GM18873 (cell line): ENCODE results near the gene CUL4A.
"Not testable (repeated sequence)": the region's sequence is repeated elsewhere in the genome, so short reads cannot be mapped to it uniquely, and the experiment has no call there.

Experiments
- ATAC-seq: cut with Tn5 transposase; IDR thresholded peaks from one replicate; pipeline ENCODE4 v1.9.1; 2021; ENCODE audit warnings: mild to moderate bottlenecking, moderate library complexity, moderate number of reproducible peaks; ENCODE audit not compliant: unreplicated experiment, low FRiP score

The CUL4A gene

DNA sequence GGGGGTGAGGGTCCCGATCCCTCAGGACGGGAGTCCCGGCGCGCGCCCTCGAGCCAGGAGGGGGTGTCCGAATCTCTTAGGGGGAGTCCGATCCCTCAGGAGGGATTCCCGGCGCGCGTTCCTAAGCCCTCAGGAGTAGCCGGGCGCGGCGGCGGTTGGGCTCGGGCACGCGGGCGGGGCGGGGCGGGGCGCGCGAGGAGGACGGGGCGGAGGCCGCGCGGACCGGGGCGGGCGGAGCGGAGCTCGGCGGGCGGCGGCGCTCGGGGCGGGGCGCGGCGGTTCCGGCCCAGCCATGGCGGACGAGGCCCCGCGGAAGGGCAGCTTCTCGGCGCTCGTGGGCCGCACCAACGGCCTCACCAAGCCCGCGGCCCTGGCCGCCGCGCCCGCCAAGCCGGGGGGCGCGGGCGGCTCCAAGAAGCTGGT lies at the start of gene CUL4A:
CUL4A (plus strand) TSS at position 278 of the 423 bp plus-strand sequence; CDS start at position 293, 15 bp downstream.
- peak; percentile 15 for ATAC-seq

DNA sequence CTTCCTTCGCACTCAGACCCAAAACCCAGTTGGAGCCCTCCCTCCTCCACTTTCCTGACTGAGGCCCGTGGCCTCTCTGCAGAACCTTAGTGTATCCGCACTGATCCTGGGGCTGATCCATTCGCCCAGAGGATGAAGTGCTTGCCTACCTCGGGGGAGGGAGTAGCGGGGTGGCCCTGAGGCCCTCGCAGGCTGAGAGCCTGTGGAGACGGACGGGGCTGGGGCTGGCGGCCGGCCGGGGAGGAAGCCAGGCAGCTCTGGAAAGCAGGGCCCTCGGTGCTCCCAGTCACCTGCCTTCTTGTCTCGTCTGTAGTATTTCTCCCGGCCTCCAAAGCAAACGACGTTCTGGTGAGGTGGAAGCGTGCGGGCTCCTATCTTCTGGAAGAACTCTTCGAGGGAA lies 49.7 kb upstream of the CUL4A start:
- no peak for ATAC-seq

DNA sequence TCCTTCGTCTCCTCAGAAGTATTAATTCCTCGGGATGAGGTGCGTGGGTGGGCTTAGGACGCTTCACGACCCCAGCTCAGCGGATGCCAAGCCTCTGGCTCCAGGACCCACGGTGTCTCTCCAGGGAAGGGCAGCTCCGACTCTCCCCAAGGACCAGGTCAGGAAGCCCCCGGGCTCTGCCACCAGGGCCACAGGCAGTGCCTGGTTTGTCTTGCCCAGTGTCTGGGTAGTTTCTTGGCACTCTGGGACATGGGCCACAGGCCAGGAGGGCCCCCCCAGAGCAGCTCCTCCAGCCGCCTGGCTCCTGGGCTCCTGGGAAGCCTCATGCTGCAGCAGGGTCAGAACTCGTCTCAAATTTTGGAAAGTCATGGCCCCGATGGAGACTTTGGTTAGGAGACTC lies 48.4 kb upstream of the CUL4A start:
- ATAC-seq, result no peak

DNA sequence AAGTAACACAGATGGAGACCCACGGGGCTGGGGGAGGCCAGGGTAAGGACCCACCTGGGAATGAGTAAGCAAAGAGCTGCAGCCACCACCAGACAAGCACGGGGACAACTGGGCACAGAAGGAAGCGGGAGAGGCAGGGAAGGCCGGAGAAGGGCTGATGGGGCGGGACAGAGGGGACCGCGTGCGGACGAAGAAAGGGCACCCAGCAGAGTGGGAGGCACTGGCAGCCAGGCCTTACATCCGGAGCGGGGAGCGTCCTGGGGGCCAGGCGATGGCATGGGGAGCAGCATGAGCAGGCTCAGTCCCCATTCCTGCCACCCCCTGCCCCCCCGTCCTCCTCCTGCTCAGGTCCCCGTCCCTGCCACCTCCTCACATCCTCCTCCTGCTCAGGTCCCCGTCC lies 48.0 kb upstream of the CUL4A start:
- ATAC-seq, result no peak

DNA sequence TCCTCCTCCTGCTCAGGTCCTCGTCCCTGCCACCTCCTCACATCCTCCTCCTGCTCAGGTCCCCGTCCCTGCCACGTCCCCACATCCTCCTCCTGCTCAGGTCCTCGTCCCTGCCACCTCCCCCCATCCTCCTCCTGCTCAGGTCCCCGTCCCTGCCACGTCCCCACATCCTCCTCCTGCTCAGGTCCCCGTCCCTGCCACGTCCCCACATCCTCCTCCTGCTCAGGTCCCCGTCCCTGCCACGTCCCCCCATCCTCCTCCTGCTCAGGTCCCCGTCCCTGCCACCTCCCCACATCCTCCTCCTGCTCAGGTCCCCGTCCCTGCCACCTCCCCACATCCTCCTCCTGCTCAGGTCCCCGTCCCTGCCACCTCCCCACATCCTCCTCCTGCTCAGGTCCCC lies 47.4 kb upstream of the CUL4A start:
- not testable (repeated sequence) for ATAC-seq

DNA sequence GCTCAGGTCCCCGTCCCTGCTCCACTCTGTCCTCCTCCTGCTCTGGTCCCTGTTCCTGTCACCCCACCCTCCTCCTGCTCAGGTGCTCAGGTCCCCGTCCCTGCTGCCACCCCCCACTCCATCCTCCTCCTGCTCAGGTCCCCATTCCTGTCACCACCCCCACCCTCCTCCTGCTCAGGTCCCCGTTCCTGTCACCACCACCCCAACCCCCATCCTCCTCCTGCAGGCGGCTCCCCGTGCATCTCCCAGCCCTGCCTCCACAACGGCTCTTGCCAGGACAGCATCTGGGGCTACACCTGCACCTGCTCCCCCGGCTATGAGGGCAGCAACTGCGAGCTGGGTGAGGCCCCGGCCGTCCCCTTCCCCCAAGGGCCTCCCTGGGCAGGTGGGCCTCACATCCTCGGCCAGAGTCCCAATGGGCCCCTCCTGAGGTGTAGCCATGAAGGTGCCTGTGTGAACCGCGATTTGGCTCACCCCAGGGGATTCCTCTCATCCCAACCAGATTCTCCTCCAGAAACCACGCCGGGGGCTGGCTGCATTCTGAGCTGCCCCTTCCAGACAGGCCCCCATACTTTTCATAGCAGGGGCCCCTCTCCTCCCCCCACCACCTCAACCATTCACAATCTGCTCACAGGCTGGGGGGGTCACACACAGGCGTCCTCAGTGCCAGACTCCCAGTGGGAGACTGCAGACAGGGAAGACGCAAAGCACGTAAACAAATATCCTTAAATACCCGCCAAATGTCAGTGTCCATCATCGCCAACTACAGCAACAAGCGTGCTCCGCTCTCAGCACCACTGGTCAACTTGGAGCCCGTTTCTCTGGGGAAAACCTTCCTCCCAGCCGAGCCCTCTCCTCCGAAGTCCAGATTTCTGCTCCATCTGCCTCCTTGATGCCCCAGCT lies 46.4 kb upstream of the CUL4A start:
- ATAC-seq, result no peak

DNA sequence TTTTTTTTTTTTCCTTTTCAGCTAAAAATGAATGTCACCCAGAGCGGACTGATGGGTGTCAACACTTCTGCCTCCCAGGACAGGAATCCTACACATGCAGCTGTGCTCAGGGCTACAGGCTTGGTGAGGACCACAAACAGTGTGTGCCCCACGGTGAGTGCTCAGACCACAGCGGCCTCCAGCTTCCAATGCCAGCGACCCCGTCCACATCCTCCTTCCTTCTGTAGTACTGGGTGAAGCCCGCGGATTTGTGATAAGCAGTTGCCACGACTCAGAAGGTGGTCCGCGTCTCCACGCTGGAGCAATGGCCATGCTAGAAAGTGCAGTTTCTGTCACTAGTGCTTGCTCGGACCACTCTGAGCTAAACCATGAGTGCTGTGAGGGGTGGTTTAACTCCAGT lies 44.9 kb upstream of the CUL4A start:
- ATAC-seq, result no peak

DNA sequence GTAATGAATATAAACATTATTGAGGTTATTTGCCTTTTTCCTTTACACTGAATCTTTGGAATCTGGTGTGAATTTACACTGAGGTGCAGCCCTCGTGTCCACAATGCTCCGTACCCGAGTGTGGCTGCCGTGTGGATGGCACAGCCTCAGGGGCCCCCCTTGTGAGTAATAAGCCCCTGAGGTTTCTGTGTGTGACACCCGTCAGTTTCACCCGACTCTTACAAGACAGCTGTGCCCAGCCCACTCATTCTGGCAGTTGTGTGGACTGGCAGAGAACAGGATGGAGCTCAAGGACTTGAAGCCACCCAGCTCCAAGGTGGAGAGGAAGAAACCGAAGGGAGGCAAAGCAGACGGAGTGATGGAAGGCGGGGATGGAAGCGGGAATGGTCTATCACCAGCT lies 43.1 kb upstream of the CUL4A start:
- no peak for ATAC-seq

DNA sequence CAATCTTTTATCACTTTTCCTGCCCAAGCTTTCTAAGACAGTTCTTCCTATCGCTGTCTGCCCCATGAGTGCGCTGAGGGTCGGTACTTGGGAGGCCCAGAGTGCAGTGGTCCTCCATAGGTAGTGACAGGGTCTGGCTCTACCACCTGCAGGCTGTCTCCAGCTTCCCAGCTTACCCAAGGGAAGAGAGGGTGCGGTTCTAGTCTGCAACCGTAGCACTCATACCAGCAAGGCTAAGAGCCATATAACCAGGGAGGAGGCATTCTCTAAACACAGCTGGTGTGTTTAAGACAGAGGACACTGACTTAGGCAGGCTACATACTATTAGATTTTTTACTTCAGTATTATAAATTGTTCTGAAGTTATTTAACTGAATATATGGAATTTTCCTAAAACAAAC lies 42.7 kb upstream of the CUL4A start:
- no peak for ATAC-seq

DNA sequence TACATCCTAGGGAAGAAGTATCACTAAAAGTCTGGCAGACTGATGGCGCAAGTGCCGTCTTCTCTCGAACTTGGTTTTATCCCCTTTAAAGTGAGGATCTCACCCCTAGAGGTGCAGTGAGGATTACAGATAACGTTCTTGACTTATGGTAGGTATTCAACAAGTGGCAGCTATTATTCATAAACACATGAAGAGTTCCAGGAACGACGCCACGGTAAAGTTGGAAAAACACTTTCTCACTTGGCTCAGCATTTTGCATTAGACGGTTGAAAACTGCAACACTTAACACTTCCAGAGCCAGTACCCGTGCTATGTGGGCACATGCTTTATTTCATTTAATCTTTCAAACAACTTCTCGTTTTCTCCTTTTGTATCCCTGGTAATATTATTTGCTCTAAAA lies 42.3 kb upstream of the CUL4A start:
- ATAC-seq, result no peak

DNA sequence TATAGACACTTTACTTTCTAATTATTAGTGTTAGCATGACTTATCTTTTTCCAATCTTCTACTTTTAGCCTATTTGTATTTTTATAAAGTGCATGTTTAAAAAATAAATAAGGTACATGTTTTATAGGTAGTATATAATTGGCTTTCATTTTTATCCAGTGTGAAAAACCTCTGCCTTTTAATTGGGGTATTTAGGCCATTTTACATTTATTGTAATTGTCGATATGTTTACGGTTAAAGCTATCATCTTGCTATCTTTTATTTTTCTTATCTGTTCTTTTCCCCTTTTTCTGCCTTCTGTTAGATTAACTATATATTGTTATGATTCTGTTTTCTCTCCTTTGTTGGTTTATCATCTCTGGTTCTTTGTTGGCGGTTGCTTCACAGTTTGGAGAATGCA lies 41.8 kb upstream of the CUL4A start:
- ATAC-seq, result no peak

DNA sequence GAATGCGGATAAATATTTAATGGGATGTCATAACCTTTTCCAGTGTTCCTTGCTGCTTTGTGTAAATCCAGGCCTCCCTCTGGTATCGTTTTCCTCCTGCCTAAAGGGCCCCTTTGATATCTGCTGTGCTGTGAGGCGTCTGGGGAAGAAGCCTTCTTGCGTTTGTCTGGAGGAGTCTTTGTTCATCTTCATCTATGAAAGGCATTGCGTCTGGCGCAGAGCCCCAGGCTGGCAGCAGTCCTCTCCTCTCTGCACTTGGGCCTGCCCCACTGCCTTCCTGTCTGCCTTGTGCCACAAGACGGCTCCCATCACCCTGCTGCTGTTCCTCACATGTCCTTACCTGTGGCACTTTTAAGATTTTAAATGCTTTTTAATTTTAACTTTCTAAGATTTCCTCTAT lies 41.2 kb upstream of the CUL4A start:
- no peak for ATAC-seq

DNA sequence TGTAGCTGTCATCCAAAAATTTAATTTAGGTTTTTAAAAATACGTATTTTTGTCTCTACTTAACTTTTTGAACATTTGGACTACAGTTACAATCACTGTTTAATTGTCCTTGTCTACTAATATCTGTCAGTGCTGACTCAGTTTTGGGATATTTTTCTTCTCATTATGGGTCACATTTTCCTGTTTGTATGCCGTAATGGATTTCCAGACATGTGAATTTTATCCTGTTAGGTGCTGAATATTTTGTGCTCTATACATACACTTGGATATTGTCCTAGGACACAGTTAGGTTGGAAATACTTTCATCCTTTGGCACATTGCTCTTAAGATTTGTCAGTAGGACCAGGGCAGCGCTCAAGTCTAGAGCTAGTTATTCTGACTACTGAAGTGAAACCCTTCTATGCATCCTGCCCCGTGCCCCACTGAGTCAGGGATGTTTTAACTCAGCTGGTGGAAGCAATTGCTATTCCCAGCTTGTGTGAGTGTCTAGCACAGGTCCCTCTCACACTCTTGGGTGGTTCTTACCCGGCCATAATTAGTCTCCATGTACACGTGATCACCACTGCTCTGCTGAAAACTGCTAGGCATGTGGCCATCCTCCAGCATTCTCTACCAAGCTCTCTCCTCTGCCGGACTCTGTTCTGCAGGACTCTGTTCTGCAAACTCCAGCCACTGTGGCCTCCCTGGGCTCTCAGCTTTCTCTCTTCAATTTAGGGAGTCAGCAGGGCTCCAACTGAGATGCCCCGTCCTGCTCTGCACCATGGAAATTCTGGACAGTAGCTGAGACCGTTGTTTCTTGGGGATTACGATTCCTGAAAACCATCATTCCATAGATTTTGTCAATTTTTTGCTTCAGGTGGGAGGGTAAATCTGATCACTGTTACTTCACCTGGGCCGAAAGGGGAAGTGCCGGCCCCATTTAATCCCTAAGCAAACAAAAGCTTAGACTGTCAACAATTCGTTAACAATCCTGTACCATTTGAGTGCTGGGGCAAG lies 39.8 kb upstream of the CUL4A start:
- no peak for ATAC-seq

DNA sequence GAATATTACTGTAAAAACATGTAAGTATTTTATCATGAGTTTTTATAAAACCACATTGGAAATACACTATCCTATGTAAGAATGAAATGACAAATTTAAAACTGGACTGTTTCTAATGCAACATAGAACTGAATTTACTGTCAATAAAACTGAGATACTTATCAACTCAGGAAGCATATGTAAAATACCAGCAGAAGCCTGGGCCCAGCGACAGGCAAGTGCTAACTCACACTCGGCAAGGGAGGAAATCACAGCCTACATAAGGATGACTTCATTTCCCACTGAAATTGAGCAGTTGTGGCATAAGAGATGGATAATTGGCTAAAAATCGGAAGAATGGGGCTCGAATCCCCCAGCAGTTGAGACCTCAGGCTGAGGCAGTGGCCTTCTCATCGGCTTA lies 38.9 kb upstream of the CUL4A start:
- no peak for ATAC-seq

DNA sequence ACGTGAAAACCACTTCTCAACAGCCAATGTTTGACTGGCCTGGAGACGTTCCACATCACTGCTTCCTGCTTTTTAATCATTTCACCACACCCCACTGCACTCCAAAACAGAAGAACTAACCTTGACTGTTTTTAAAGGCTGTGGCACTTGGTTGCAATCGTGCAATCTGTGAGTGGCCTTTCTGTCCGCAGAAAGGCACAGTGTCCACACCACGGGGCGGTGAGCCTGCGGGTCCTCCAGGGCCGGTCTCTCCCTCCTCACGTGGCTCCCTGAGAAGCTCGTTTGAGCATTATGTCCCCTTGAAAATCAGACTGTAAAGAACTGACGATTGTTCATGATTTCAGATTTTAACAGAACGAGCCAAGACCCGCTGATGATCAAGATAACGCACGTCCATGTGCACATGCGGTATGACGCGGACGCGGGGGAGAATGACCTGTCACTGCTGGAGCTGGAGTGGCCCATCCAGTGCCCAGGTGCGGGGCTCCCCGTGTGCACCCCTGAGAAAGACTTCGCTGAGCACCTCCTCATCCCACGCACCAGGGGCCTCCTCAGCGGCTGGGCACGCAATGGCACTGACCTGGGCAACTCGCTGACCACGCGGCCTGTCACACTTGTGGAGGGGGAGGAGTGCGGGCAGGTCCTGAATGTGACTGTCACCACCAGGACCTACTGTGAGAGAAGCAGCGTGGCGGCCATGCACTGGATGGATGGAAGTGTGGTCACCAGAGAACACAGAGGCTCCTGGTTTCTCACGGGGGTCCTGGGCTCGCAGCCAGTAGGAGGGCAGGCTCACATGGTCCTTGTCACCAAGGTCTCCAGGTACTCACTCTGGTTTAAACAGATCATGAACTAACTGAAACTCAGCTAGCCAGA lies 37.9 kb upstream of the CUL4A start:
- ATAC-seq, result no peak

DNA sequence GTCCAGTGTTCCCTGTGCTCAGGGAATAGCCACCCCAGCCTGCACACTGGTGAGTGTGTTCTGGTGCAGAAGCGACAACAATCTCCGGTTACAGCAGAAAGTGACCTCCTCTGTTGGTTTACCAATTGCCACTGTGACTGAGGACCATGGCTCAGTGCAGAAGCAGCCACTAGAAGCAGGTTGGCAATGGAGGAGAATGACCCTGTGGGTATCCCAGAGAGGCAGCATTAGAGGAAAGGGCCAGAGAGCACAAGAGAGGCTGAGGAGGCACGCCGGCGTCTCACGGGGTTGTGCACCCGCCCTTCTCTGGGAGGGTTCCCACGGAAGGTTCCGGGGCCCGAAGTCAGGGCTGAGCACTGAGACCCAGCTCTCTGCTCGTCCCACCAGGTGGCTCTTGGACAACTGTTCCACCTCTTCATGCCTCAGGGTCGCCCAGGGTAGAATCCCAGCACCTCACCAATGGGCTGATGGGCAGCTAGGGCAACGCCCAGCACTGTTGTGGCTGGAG lies 36.9 kb upstream of the CUL4A start:
- ATAC-seq, result no peak

DNA sequence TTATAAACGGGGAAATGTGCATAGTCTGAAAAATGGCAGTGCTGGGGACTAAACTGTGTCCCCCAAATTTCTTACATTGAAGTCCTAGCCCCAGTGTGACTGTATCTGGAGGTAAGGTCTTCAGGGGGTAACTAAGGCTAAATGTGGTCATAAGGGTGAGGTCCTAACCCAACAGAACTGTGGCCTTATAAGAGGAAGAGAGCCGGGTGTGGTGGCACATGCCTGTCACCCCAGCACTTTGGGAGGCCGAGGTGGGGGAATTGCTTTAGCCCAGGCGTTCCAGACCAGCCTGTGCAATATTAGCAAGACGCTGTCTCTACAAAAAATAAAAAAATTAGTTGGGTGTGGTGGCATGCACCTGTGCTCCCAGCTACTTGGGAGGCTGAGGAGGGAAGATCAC lies 33.1 kb upstream of the CUL4A start:
- no peak for ATAC-seq

DNA sequence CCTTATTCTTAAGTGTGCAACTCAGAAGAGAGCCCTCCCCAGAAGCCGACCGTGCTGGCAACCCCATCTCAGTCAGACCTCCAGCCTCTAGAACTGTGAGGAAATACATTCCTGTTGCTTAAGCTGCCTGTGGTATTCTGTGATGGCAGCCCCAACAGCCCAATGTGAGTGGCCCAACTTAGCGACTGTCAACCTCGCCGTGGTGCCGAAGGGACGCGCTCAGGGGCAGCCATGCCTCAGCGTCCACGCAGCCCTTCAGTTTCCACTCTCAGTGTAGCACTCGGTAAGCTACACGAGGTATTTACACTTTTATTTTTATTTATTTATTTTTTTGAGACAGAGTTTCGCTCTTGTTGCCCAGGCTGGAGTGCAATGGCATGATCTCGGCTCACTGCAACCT lies 32.6 kb upstream of the CUL4A start:
- ATAC-seq, result no peak

DNA sequence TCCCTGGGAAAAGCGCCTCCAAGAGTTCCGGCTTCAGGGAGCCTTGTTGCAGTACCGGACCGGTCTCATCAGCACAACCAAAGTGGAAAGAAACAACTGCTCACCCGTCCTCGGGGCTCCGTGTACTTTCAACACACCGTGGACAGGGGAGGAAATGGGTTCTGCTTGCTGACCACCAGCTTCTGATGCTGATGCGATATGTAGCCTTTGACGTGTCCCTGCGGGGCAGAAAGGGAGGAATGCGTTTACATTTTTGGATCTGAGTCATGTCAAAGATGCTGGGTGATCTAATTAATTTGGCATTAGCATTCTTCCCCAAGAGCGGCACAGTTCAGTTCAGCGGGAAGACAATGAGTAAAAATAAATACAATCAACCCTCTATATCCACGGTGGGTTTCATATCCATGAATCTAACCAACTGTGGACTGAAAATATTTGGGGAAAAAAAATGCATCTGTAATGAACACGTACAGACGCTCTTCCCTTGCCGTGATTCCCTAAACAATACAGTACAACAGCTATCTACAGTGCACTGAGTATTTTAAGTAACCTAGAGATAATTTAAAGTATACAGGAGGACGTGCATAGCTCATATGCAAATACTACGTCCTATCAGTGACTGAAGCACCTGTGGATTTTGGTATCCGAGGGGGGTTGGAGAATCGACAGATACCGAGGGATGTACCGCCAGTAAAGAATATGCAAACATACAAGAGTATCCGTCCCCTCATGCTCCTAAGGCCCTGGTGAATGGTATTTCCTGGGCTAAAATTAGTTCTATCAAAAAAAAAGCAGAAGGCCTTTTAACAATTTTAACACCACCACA lies 31.1 kb upstream of the CUL4A start:
- no peak for ATAC-seq

DNA sequence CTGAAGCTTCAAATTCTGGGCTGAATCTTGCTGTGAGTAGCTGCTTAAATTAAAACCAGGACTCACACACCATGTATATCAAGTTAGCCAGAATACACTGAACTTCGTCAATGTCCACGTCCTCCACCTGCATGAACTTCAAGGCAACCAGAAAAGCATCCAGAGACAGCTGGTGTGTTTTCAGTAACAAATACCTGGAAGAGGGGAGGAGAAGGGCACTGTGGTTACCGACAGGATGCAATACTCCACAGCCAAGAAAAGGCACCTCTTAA lies 30.6 kb upstream of the CUL4A start:
- no peak for ATAC-seq
